Liver (tissue), 9 donors: ENCODE measurements around the gene RNPEP. TPM values are rescaled to one million over a fixed set of nuclear protein-coding genes. Genes with fewer than 3 reads are reported as not detected.

ENCODE experiments used
- DNase-seq: peaks from one replicate; pipeline ENCODE4 v3.0.0-alpha.2; 2017; ENCODE audit warnings: low spot score
- H3K27ac ChIP-seq, 2 donors: one replicate each; pipeline ENCODE4 v1.7.0; 2013; ENCODE audit warnings: inconsistent platforms in 2 of 2, low read length in 2 of 2, control low read depth in 1 of 2, low read depth in 1 of 2, mild to moderate bottlenecking in 1 of 2
- H3K27me3 ChIP-seq, 4 donors: one replicate each; pipeline versions ENCODE4 v1.6.1 to v1.7.0; 2013; ENCODE audit warnings: low read length in 3 of 4, inconsistent platforms in 1 of 4, mild to moderate bottlenecking in 1 of 4, moderate library complexity in 1 of 4; ENCODE audit not compliant: control insufficient read depth in 4 of 4, insufficient read depth in 4 of 4
- H3K36me3 ChIP-seq, 4 donors: one replicate each; pipeline versions ENCODE4 v1.6.1 to v1.7.0; 2013; ENCODE audit warnings: low read length in 3 of 4, mild to moderate bottlenecking in 3 of 4, low read depth in 1 of 4, moderate library complexity in 1 of 4; ENCODE audit not compliant: control insufficient read depth in 4 of 4, insufficient read depth in 3 of 4
- H3K4me1 ChIP-seq, 4 donors: one replicate each; pipeline versions ENCODE4 v1.6.1 to v1.7.0; 2013; ENCODE audit warnings: low read length in 3 of 4, mild to moderate bottlenecking in 3 of 4, moderate library complexity in 1 of 4; ENCODE audit not compliant: control insufficient read depth in 4 of 4, insufficient read depth in 4 of 4
- H3K4me3 ChIP-seq, 3 donors: one replicate each; pipeline versions ENCODE4 v1.6.1 to v1.7.0; 2013; ENCODE audit warnings: low read length in 3 of 3, control low read depth in 1 of 3, low read depth in 1 of 3, mild to moderate bottlenecking in 1 of 3
- H3K9ac ChIP-seq, 2 donors: one replicate each; pipeline ENCODE4 v1.7.0; 2013; ENCODE audit warnings: low read length in 2 of 2, mild to moderate bottlenecking in 2 of 2, moderate library complexity in 2 of 2, control low read depth in 1 of 2, low read depth in 1 of 2
- H3K9me3 ChIP-seq, 4 donors: one replicate each; pipeline versions ENCODE4 v1.6.1 to v1.7.0; 2013; ENCODE audit warnings: low read length in 3 of 4; ENCODE audit not compliant: control insufficient read depth in 4 of 4
- ATF3 ChIP-seq: IDR thresholded peaks from 2 replicates; pipeline ENCODE4 v1.6.1; 2016; ENCODE audit warnings: antibody characterized with exemption
- CTCF ChIP-seq: fragments of 150-350 bp; IDR thresholded peaks from 2 replicates; pipeline ENCODE4 v1.5.1; 2017; ENCODE audit warnings: improper control_type of control experiment, low read depth, low read length; ENCODE audit not compliant: missing input control
- EGR1 ChIP-seq, 2 donors: IDR thresholded peaks; 2 replicates each; pipeline ENCODE4 v1.6.1; 2016 to 2018; ENCODE audit warnings: antibody characterized with exemption in 2 of 2, low read depth in 2 of 2
- FOXA1 ChIP-seq: IDR thresholded peaks from 2 replicates; pipeline ENCODE4 v1.6.1; 2016; ENCODE audit warnings: antibody characterized with exemption
- FOXA2 ChIP-seq: IDR thresholded peaks from 2 replicates; pipeline ENCODE4 v1.6.1; 2016; ENCODE audit warnings: antibody characterized with exemption
- GABPA ChIP-seq, 2 donors: IDR thresholded peaks in 1 of 2; conservative IDR thresholded peaks in 1 of 2; 2 replicates each; pipeline ENCODE4 v1.6.1; 2016; ENCODE audit warnings: antibody characterized with exemption in 2 of 2, mild to moderate bottlenecking in 1 of 2, moderate library complexity in 1 of 2
- HNF4A ChIP-seq, 2 donors: conservative IDR thresholded peaks; 2 replicates each; pipeline ENCODE4 v1.6.1; 2016; ENCODE audit warnings: antibody characterized with exemption in 2 of 2, mild to moderate bottlenecking in 2 of 2
- HNF4G ChIP-seq: IDR thresholded peaks from 2 replicates; pipeline ENCODE4 v1.6.1; 2016; ENCODE audit warnings: antibody characterized with exemption
- JUND ChIP-seq, 2 donors: IDR thresholded peaks; 2 replicates each; pipeline ENCODE4 v1.6.1; 2016; ENCODE audit warnings: antibody characterized with exemption in 2 of 2
- NR2F2 ChIP-seq: IDR thresholded peaks from 2 replicates; pipeline ENCODE4 v1.6.1; 2016; ENCODE audit warnings: antibody characterized with exemption
- RAD21 ChIP-seq, 2 donors: IDR thresholded peaks; 2 replicates each; pipeline ENCODE4 v1.6.1; 2016; ENCODE audit warnings: antibody characterized with exemption in 2 of 2, mild to moderate bottlenecking in 2 of 2
- RXRA ChIP-seq, 2 donors: IDR thresholded peaks; 2 replicates each; pipeline ENCODE4 v1.6.1; 2017 to 2018; ENCODE audit warnings: antibody characterized with exemption in 2 of 2, mild to moderate bottlenecking in 1 of 2
- SP1 ChIP-seq: IDR thresholded peaks from 2 replicates; pipeline ENCODE4 v1.6.1; 2018; ENCODE audit warnings: antibody characterized with exemption, mild to moderate bottlenecking
- TAF1 ChIP-seq: conservative IDR thresholded peaks from 2 replicates; pipeline ENCODE4 v1.6.1; 2016; ENCODE audit warnings: antibody characterized with exemption, mild to moderate bottlenecking
- YY1 ChIP-seq: IDR thresholded peaks from 2 replicates; pipeline ENCODE4 v1.6.1; 2016; ENCODE audit warnings: antibody characterized with exemption, mild to moderate bottlenecking
- WGBS: extraction: QIAGEN DNeasy Blood & Tissue Kit; methylation state at CpG from one replicate; pipeline ENCODE4 v1.1.7; 2013; 5-methylcytosine and 5-hydroxymethylcytosine counted together
- polyA plus RNA-seq, 2 donors: library from polyadenylated mRNA; stranded (reverse) in 1 of 2; unstranded in 1 of 2; fragments of 200-250 nt in 1 of 2; fragments of >200 nt in 1 of 2; fragmentation: Nextera tagmentation in 1 of 2; extraction: Ambion mirVana in 1 of 2; gene quantifications; one replicate each; pipeline versions ENCODE4 v1.2.1 to v1.2.3, GENCODE V29; 2013 to 2015
- total RNA-seq, 2 donors: library from RNA; depleted of rRNA; stranded (reverse); fragments of >200 nt; gene quantifications; one replicate each; pipeline ENCODE4 v1.2.3, GENCODE V29; 2014
- donor health status: healthy.
- donor health status: healthy.
- donor health status: healthy.
- donor health status: healthy.
- donor health status: healthy.

The RNPEP gene
- total and polyA plus RNA-seq, 4 donors = 16.3 to 26.5 (median 21.0) TPM

DNA sequence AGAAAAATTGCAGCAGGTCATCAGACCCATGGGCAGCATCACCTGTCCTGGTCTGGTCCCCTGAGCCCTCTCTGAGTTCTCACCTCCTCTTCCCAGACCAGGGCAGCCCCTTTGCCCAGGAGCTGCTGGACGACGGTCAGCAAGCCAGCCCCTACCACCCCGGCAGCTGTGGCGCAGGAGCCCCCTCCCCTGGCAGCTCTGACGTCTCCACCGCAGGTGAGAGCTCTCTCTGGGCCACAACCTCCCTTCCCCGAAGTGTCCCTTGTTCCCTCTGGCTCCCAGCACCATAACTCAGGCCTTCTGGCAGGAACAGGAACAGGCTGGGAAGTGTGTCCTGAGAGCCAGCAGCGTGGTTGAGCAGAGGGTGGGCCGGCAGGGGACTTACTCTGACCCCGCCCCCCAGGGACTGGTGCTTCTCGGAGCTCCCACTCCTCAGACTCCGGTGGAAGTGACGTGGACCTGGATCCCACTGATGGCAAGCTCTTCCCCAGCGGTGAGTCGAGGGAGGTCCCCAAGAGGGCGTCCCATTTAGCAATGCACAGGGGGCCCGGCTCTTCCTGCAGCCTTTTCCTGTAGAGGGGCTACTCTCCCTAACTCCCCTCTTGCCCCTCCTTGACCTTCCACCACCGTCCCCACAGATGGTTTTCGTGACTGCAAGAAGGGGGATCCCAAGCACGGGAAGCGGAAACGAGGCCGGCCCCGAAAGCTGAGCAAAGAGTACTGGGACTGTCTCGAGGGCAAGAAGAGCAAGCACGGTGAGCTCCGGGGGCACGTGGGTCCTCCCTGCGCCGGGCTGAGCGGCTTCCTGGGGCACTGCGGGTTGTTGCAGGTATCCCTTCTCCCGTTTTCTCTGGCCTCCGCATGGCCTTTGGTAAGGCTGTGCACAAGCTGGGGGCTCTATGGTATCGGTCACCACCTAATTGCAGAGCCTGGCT lies 30.4 kb downstream of the RNPEP start:
- peaks cover 10 to 64% (median 48%) of the 10 kb centered on the region in 4 donors for H3K4me1 ChIP-seq
- no peak for TF ChIP-seq ATF3
- no peak for TF ChIP-seq EGR1 (IDR thresholded peaks at IDR 0.05; ENCODE audit: low read depth in 2 of 2)
- TF ChIP-seq GABPA (IDR thresholded peaks at IDR 0.05 in 1 of 2, conservative IDR thresholded peaks at IDR 0.05 in 1 of 2) = no peak
- no peak for TF ChIP-seq YY1
- TF ChIP-seq FOXA2 = no peak
- no peak for TF ChIP-seq CTCF
- no peak for TF ChIP-seq RAD21 (IDR thresholded peaks at IDR 0.05)
- TF ChIP-seq NR2F2 = no peak
- no peak for TF ChIP-seq FOXA1
- no peak for TF ChIP-seq JUND (IDR thresholded peaks at IDR 0.05)
- no peak for TF ChIP-seq HNF4A (conservative IDR thresholded peaks at IDR 0.05)
- TF ChIP-seq RXRA (IDR thresholded peaks at IDR 0.05) = no peak
- TF ChIP-seq SP1 = no peak
- peaks cover 15 to 22% (median 21%) of the 10 kb centered on the region in 4 donors for H3K36me3 ChIP-seq
- no peaks in the 10 kb centered on the region for H3K9me3 ChIP-seq
- peak overlapping the region in 1 of 2 donors; percentile 32 for H3K27ac ChIP-seq
- H3K9ac ChIP-seq = no peak overlapping the region
- no peaks in the 10 kb centered on the region for H3K27me3 ChIP-seq
- peak overlapping the region in 2 of 3 donors; percentile 65 to 86 for H3K4me3 ChIP-seq
- no peak for DNase-seq
- WGBS = 84% methylated on average over 35 of the region's 35 CpGs

- Histone ChIP-seq H3K4me1 (peaks cover 14 to 72% (median 54%) of the 10 kb centered on the region in 4 donors), H3K27ac (peak overlapping the region in 1 of 2 donors; percentile 19), H3K9me3 (no peaks in the 10 kb centered on the region), H3K4me3 (no peak overlapping the region), H3K36me3 (peaks cover 15 to 22% (median 21%) of the 10 kb centered on the region in 4 donors), H3K9ac (no peak overlapping the region), H3K27me3 (no peaks in the 10 kb centered on the region)
- WGBS = 90% methylated on average over 12 of the region's 12 CpGs
- TF ChIP-seq TAF1 = no peak
- no peak for TF ChIP-seq CTCF
- TF ChIP-seq HNF4G = no peak
- DNase-seq = no peak
Measured at GRCh38 chr1:202013603-202014002, 31.2 kb downstream of the RNPEP start.
